PC-3 (cell line): ENCODE results near the gene PAFAH2.

Source experiments
- CTCF ChIP-seq: fragments of 300-600 bp; sonication (generic); conservative IDR thresholded peaks from 2 replicates; pipeline ENCODE4 v1.5.1; 2017; ENCODE audit warnings: antibody characterized with exemption, low read depth, mild to moderate bottlenecking, low read length
- EZH2 ChIP-seq: fragments of 300-600 bp; sonication (generic); IDR thresholded peaks from one replicate; pipeline ENCODE4 v1.6.1; 2017; ENCODE audit warnings: antibody characterized with exemption, mild to moderate bottlenecking, low read length; ENCODE audit not compliant: unreplicated experiment
- EZH2phosphoT487 ChIP-seq: fragments of 300-600 bp; sonication (generic); IDR thresholded peaks from 2 replicates; pipeline ENCODE4 v1.6.1; 2018; ENCODE audit warnings: mild to moderate bottlenecking, antibody characterized with exemption, low read length, borderline replicate concordance

- no peak for TF ChIP-seq CTCF
- TF ChIP-seq EZH2, result no peak
- TF ChIP-seq EZH2phosphoT487, result no peak
These were observed 81.4 kb downstream of the PAFAH2 start for GRCh38 chr1:25916460-25916859.
